ENCODE results near the gene PDZD4.

GRCh38 chrX:153866302-153867019 lies 36.1 kb upstream of the PDZD4 start:
- TF ChIP-seq CTCF (conservative IDR thresholded peaks at IDR 0.05; ENCODE audit: low read length) (no peak), EZH2phosphoT487 (IDR thresholded peaks at IDR 0.05; ENCODE audit: borderline replicate concordance, low read depth, low read length) (no peak)

Measured in OCI-LY7 (cell line).